Right ventricle myocardium superior (tissue), 1 donor: ENCODE results near the gene MAP3K14. TPM values are rescaled to one million over a fixed set of nuclear protein-coding genes. Genes with fewer than 3 reads are reported as not detected.

ENCODE experiments used
- ATAC-seq: fragments of 200-7000 bp; cut with Tn5 transposase; one replicate; pipeline ENCODE4 v1.9.1; 2020; ENCODE audit warnings: mild to moderate bottlenecking; ENCODE audit not compliant: poor library complexity
- DNase-seq: peaks from one replicate; pipeline ENCODE4 v3.0.0-alpha.2; 2020
- intact Hi-C: fragments of 100-400 bp; cut with DNase I; formaldehyde crosslinking; loops from one replicate; pipeline ENCODE4 v1.11.2; 2022
- total RNA-seq: library from RNA; stranded (reverse); fragmentation: NEBNext Ultra II Directional; extraction: Animal tissue kit (Norgen Biotek cat#: 25700); gene quantifications from one replicate; pipeline ENCODE4 v1.2.1, GENCODE V29; 2021
- donor health status: DM: no; HTN: yes; CAD: no; lungs with severe emphysema.

MAP3K14 gene
- total RNA-seq, 1 donor from 2014 or later, result 12.2 TPM

DNA sequence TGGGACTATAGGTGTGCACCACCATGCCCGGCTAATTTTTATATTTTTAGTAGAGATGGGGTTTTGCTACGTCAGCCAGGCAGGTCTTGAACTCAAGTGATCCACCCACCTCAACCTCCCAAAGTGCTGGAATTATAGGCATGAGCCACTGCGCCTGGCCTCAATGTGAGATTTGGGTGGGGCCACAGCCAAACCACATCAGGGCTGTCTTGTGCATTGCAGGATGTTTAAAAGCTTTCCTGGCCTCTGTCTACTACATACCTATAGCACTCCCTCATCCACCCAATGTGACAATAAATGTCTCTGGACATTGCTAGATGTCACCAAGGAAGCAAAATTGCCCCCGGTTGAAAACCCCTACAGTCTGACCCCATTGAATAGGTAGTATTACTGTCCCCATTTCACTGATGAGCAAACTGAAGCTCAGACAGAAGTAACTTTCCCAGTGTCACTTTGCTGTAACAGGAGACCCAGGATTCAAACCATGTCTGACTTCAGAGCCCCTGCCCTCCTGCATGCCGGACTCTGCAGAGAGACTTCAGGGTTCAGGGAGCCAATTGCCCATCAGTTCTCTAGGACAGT lies 3.6 kb upstream of the MAP3K14 start:
- intact Hi-C loops, result no loop called here
- ATAC-seq (no peak), DNase-seq (no peak)

DNA sequence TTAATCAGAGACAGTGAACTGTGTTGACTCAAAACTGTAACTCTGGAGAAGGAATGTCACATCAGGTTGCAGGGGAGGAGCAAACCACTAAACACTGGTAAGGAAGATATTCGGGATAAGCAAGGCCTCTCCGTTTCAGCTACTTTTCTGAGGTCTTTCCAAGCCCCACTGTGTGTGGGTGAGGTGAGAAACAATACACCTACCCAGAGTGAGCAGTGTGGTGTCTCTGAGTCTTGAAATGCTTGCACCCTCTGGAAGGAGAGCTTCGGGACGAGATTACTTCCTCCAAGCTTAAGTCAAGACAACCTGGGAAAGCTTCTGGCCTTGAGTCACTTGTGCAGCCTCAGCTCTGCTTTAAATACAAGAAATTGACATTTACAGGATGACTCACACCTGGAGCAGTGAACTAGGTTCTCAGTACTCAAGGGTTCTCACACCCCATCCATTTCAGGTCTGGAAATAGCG lies 2.5 kb upstream of the MAP3K14 start:
- DNase-seq (no peak), ATAC-seq (no peak)
- intact Hi-C loops, result loop anchor here (5.0 kb wide), 2 partner anchors 37 to 48 kb away; no protein-coding TSS in a partner anchor

DNA sequence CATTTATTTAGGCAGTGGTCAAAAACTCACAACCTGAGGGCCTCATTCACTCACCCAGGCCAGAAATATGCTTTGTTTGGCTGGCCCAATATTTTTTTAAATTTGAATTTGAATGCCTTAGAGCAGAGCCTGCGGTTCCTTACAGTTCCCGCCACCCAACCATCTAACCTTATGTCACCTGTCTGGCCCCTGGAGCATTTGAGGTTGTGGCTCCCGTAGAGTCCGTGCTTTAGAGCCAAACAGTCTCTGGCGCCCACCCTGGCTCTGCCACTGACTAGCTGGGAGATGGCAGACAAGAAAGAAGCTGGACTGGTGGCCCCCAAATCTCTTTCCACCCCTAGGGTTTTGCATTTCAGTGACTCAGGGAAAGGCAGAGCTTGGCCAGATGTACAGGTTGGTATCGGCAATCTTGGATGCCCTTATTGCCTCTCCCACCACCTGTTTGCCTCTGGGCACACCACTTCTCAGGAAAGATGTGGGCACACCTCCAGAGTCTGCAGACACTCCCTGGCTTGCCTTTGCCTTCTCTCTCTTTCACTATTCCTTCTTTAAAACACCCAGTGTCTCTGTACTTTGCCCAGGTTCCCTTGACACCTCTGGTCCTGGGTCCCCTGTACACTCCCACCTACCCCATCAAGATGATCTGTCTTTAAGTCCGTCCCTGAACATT lies 1.9 kb upstream of the MAP3K14 start:
- DNase-seq (no peak), ATAC-seq (no peak)

DNA sequence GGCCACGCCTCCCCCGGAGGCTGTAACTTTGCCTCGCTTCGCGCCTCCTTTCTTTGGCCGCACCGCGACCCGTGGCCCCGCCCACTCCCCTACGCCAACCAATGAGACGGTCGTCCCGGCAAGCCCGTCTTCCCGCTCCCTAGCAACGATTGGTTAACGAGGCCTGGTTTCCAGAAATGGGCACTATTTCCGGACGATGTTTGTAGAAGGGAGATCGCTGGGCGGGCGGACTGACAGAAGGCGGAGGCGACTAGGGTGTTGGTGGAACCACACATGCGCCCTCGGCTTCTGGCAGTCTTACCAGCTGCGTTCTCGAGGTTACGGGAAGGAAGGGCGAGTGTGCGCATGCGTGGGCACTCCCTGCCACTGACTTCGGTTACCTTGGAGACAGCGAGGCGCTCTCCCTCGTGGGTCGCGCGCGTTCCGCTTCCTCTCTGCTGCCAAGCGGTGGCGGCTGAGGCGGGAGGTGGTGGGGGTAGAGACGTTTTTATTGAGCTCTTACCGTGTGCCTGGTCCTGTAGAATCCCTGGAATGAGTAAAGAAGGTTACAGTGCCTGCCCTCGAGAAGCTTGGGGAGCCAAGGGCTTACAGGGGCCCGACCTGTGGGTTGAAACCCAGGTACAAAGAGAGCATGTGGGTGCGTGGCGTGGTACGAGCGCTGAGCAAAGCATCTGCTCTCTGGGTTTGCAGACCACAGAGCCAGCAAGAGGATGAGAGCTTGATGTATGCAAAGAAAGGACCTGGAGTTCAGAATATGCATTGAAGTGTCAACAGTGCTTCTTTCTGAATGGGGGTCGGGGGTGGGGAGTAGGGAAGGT lies 500 bp upstream of the MAP3K14 start:
- DNase-seq (peak; percentile 100), ATAC-seq (peak; percentile 91)
- intact Hi-C loops, result loop anchor here (5.0 kb wide), 2 partner anchors 35 to 50 kb away; no protein-coding TSS in a partner anchor

More for the DNA sequence above, 1.9 kb upstream of the MAP3K14 start:
- intact Hi-C loops, result loop anchor here (5.0 kb wide), 2 partner anchors 36 to 49 kb away; no protein-coding TSS in a partner anchor

DNA sequence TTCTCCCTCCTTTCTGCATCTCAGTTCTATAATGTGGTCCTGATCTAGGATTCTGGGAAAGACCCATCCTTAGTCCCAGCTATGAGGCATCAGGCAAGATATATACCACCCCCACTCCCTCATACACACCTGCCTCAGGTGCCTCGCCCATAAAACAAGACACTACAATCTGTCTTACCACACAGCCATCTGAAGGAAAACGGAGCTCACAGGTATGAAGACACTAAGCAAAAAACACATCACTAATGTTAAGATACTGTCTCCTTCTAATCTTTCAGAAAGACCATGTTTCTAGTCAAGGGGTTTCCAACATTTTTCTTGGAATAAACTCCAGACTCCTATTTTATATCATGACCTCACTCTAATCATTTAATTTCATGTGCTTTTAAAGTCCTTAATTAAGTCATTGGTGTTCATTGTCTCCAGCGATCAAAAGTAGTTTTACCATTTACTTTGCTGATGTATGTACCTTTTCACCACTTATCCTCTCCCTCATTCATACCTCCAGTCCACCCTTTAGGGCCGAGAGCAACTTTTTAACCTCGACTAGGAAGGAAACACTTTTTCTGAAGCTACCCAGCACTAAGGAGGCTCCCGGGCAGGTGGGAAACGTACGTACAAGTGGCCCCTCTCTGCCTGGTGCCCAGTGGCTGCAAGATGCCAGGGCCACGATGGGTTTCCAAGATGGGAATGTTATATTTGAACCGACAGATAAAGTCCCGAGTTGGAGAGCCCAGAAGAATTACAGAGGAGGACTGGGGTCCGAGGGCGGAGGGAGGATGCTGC lies 979 bp downstream of the MAP3K14 start:
- intact Hi-C loops, result loop anchor here (5.0 kb wide), 2 partner anchors 34 to 51 kb away; no protein-coding TSS in a partner anchor
- DNase-seq, result no peak
- no peak for ATAC-seq

DNA sequence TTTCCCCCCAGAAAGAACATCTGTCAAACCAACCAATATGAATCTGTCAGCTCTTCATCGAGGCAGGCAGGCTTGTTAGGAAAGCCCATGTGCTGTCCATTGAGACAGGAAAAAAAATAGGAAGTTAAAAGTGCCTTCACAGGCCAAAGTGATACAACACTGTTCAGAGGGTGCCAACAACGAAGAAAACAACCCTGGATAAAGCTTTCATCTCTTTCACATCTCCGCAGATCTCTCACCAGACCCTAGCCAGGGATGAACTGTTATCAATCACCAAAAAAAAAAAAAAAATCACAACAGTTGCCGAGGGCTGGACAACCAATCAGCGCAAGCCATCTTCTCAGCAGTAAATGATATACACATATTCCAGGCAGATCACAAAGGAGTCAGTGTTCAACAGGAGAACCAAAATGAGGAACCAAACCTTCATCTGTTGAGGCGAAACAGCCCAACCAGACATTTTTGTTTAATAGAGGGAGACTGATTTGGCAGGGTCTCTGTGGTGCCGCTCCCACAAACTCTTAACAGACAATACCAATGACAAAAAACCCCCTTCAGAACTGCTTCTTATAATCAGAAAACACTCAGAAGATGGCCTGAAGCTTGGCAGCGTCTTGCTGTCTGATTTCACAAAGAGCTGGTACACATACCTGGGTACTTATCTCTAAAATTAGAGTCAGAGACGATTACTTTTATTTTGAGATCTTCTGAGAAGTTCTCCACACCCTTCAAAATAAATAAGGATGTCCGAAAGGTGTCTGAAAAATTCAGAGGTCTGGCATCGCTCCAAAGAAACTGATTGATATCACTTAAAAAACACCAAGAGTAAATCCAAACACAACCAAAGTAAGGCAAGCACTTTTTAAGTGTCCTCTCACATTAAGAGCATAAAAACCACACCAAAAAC lies 1.8 kb downstream of the MAP3K14 start:
- DNase-seq (no peak), ATAC-seq (no peak)
- intact Hi-C loops, result loop anchor here (5.0 kb wide), 2 partner anchors 33 to 52 kb away; no protein-coding TSS in a partner anchor

DNA sequence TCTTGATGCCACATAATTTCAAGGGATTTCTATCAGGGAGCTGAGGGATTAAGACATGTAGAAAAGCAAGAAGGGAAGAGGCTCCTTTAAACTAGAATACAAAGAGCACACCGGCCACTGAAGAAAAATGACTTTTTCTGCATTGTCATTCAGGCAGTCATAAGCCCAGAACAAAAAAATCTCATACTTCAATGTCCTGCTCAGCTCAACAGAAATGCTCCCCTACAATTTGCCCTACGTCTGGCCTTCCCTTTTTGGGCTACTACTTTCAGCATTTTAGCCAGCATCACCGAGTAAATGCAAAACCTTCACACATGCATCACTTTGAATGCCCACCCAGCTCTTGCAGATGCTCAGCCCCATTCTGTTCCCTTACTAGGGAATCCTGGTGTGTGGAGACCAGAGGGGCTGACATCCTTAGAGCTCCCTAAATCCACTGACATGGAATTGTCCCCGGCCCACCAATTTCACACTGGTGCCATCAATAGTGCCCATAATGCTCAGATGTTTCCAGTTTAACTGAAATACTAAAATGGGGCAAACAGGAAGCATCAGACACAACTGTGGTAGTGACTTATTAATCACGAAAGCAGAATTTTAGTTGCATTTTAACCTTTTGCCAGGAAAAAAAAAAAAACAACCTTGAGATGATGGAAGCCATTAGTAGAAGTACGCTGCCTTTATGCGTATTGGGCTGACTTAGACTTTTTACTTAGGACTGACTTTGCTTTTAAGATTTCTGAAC lies 2.7 kb downstream of the MAP3K14 start:
- ATAC-seq (no peak), DNase-seq (no peak)
- intact Hi-C loops, result no loop called here

DNA sequence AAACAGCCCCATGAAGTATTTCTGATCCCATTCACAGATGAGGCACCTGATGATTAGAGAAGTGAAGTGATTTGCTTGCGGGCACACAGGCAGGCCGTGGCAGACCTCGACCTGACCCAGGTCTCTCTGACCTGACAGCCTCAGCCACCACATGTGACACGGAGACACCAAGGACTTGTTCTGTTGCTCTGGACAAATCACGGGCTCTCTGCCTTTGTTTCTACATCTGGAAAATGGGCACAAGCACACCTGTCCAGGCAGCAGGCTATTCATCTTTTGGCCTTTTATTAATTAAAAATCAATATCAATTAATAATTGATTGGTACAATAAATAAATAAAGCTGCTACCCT lies 3.4 kb downstream of the MAP3K14 start:
- ATAC-seq (no peak), DNase-seq (no peak)
- intact Hi-C loops, result no loop called here

DNA sequence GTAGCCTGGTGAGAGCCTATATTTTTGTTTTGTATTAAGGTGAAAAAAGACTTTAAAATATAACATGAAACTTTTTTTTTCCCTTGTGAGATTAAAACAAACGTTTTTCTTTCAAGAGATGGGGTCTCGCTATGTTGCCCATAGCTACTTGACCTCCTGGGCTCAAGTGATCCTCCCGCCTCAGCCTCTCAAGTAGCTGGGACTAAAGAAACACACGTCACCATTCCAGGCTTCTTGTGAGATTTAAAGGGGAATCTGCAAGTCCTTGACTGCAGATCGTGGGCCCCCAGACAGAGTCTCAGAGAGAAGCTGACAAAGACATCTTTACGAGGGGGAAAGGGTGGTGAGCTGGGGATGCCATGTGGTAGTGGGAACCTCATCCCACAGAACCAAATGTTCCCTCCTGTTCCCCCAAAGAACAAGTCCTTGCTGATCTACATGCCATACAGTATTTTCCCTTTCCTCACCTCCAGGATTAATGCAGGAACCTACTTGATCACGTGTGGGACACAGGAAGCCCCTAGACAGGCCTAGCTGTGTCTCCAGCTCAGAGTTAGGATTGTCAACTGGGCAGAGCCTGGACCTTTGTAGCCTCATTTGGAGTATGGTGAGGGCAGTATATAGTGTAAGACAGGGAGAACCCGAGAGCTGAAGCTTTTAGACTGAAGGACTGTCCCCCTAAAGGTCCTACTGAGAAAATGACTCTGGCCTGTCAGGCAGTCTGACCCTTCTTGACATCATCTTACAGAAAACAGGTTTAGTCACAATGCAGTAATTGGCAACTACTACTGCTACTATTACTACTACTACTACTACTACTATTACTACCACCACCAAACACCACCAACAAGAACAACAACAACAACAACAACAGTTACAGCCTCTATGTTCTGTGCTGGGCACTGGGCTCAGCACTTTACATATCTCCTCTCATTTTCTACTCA lies 4.1 kb downstream of the MAP3K14 start:
- DNase-seq (no peak), ATAC-seq (no peak)
- intact Hi-C loops, result no loop called here

DNA sequence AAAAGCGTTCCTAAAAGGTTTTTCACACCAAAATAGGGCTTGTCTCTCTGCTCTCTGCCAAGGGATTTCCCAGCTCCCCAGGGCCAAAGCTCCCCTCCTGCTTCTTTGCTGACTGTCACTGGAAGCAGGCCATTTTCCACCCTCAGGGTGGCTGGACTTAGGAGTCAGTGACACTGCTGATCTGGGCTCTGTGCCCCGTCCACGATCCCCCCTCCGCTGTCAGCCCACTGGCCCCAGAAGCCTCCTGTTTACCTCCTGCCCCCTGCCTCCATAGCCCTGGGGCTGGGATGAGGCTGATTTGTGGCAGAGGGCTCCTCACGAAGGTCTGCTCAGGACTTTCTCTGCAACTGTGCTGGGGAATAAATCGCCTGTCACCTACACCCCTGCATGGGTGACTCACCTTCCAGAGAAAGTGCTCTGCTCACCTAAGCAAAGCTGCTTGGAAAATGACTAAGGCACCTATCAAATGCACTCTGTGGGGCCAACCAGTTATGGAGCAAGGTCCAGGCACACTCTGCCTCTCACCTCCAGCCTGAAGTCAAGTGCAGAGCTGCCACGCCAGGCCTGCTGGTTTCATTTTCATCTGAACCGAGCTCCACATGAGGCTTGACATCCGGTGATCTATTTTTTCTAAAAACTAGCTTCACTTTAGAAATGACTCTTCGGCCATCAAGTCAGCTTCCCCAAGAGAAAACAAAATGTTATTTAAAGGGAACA lies 4.9 kb downstream of the MAP3K14 start:
- intact Hi-C loops, result no loop called here
- peak; percentile 16 for ATAC-seq
- DNase-seq, result peak; percentile 77

DNA sequence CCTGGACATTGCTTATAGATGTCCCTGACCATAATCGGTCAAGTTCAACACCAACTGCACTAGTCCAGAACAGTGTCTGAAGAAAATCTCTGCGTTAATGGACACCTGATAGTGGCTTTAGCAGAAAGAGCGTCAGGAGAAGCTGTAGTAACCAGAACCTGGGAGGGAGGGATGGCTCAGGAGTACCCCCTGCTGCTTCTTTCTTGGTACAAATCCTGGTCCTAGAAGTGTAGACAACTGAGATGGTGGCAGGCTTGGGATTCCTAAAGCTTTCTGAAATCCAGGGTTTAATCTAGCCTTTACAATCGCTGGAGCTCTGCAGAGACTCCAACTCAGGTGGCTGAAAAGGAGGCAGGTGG lies 5.4 kb downstream of the MAP3K14 start:
- DNase-seq (no peak), ATAC-seq (no peak)
- intact Hi-C loops, result no loop called here

DNA sequence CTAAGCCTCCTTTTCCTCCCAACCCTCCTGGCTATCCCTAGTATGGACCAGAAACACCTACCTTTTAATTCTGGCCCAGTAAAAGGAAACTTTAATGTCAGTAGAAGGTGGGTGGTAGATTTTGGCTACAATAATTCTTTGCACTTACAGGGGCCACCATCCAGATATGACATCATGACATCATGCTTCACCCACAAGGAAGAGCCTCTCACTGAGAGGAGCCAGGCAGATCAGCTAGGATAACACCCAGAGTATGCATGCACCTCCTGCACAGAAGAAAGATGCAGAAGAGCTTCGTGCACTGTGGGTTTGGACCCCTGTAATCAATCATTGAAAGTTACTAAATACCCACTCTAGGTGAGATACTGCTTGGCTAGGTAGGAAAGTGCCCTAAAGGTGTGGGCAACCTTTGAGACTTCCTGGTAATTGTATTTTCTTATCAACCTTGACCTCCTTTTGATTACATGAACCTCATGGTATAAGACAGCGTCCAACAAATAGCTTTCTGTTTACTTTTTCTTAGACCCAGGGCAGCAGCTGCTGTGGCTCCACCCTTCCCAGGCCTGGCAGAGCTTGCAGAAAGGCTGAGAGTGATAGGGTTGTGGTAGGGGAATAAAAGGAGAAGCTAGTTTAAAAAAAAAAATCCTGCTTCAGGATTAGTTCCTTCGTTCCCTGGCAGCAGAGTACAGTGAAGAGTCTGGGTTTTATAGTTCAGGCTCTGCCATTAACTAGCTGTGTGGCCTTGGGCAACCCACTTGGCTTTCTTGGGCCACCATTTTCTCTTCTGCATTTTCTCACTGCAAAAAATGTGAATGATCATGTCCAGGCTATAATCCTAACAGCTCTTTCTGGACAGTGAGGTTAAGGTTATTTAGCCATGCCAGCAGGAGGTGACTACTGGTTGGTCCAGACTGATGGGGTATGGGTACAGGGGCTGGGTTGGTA lies 6.2 kb downstream of the MAP3K14 start:
- ATAC-seq (peak; percentile 30), DNase-seq (peak; percentile 76)
- intact Hi-C loops, result no loop called here

DNA sequence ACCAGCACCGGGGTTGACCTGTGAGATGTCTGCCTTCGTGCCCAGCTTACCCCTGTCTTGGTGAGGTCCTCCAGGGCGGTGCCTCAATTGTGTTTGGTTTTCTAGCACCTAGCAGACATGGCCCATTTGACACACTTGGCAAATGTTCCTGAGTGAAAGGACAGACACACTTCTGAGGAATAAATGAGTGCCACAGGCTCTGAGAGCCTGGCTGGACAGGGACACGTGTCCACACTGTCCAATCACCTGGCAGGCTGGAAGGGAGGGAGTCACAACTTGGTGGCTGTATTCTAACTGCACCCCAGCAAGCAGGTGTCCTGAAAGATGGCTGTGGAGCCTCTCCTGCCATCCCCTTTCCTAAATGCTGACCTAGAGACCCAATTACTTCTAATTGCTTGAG lies 7.4 kb downstream of the MAP3K14 start:
- ATAC-seq, result no peak
- intact Hi-C loops, result no loop called here
- DNase-seq, result no peak

DNA sequence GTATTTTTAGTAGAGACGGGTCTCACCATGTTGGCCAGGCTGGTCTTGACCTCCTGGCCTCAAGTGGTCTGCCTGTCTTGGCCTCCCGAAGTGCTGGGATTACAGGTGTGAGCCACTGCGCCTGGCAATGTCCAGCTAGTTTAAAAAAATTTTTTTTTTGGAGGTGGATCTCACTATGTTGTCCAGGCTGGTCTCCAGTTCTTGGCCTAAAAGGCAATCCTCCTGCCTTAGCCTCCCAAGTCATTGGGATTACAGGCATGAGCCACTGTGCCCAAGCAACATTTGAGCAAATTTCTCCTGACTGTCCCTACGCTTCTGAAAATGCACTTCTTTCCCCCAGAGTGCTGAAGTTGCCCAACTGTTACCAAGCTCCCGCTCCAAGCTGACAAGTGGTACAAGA lies 8.0 kb downstream of the MAP3K14 start:
- intact Hi-C loops, result no loop called here
- no peak for DNase-seq
- no peak for ATAC-seq

DNA sequence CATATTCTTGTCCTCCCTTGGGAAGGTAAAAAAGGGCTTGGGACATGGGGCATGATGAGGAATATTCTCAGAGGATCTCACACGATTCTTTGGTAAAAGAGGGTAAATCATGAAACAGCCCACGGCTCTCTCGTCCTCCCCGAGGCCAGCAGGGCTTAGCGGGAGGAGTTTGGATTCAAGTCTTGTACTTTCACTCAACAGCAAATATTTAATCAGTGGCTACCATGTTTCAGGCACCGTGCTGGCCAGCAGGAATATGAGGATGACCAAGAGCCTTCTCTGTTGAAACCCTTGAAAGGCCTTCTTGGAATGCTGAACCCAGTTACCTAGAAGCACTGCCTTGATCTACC lies 8.8 kb downstream of the MAP3K14 start:
- DNase-seq, result no peak
- intact Hi-C loops, result no loop called here
- ATAC-seq, result no peak
